ENCODE data around the gene TERB1. TPM values are rescaled to one million over a fixed set of nuclear protein-coding genes. Genes with fewer than 3 reads are reported as not detected.

The TERB1 gene, protein sequence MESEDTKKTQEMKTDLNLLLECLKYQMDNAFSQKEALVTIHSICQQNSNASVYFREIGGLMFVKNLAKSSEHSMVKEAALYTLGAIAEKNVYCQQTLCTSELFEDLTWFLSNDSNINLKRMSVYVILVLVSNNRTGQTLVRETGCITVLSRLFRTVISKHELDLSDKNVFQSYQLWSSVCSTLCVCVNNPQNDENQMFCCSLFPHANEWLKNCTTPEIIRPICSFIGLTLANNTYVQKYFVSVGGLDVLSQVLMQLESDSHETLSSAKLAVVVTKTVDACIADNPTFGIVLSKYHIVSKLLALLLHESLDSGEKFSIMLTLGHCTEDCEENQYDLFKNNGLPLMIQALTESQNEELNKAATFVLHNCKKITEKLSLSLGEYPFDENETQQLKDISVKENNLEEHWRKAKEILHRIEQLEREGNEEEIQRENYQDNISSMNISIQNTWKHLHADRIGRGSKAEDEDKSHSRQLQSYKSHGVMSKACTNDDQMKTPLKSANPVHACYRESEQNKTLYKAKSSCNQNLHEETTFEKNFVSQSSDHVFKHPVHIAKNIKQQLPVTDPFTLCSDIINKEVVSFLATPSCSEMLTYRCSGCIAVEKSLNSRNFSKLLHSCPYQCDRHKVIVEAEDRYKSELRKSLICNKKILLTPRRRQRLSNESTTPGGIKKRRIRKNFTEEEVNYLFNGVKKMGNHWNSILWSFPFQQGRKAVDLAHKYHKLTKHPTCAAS
- total RNA-seq (2021; ENCODE audit: unreplicated experiment), result not detected
- 0.03 TPM in 1 of 2 replicates, not detected in the other for polyA plus RNA-seq (2012)
- Bru-seq, nascent RNA, result percentile 37 among the genes with signal in this experiment
- percentile 38 among the genes with signal in this experiment for BruChase-seq, experiment 1, labeled RNA remaining after a 6-hour chase
- BruChase-seq, experiment 2, labeled RNA remaining after a 2-hour chase, result percentile 36 among the genes with signal in this experiment
- long read RNA-seq, result 0 reads

GRCh38 chr16:66801320-66802105, at the start of gene TERB1:
Gene TERB1, minus strand, starts transcription at chr16:66801584. Its CDS starts 4,786 bp downstream, at chr16:66796798.
- Histone ChIP-seq H3K9me2 (ENCODE audit: insufficient read depth) (no peaks in the 10 kb centered on the region), H3K36me3 (ENCODE audit: control insufficient read depth in 1 of 2, insufficient read depth in 2 of 2, low read length in 2 of 2) (peaks cover 24 to 25% of the 10 kb centered on the region in 2 experiments; a peak in 3 of 4 replicates), H3K79me2 (ENCODE audit: insufficient read depth, low read length) (no peaks in the 10 kb centered on the region), H2AFZ (ENCODE audit: low read depth, low read length, poor library complexity, severe bottlenecking) (no peak within 1 kb of the TSS), H3K9me3 (ENCODE audit: control insufficient read depth in 1 of 2, insufficient read depth in 1 of 2, low read depth in 1 of 2, low read length in 2 of 2) (no peaks in the 10 kb centered on the region), H3K4me2 (ENCODE audit: low read length) (no peak within 1 kb of the TSS), H3K4me3 (replicated peaks in 1 of 2; ENCODE audit: low read depth in 1 of 2, low read length in 2 of 2) (no peak within 1 kb of the TSS), H4K20me1 (ENCODE audit: insufficient read depth) (no peaks in the 10 kb centered on the region), H3K27ac (ENCODE audit: low read depth, low read length) (no peak within 1 kb of the TSS), H3K27me3 (ENCODE audit: insufficient read depth, low read length) (no peaks in the 10 kb centered on the region), H3K4me1 (ENCODE audit: control insufficient read depth in 1 of 2, insufficient read depth in 2 of 2, low read length in 2 of 2) (no peaks in the 10 kb centered on the region), H3K9ac (ENCODE audit: low read length) (no peak within 1 kb of the TSS)
- ChIA-PET RAD21 (ENCODE audit: low non-redundant PET in 1 of 2, low total read pairs in 2 of 2, uncharacterized antibody in 2 of 2, unreplicated experiment in 2 of 2) (no interaction called here), CTCF (no interaction called here), POLR2A (no interaction called here)
- no peak for TF ChIP-seq SRF (IDR thresholded peaks at IDR 0.05; ENCODE audit: low read depth)
- no peak for TF ChIP-seq POLR2A (IDR thresholded peaks at IDR 0.05; ENCODE audit: borderline replicate concordance, extremely low read depth, insufficient read depth, insufficient read length)
- no peak for TF ChIP-seq CEBPB (IDR thresholded peaks at IDR 0.05; ENCODE audit: low read depth)
- TF ChIP-seq, protein P1, sequence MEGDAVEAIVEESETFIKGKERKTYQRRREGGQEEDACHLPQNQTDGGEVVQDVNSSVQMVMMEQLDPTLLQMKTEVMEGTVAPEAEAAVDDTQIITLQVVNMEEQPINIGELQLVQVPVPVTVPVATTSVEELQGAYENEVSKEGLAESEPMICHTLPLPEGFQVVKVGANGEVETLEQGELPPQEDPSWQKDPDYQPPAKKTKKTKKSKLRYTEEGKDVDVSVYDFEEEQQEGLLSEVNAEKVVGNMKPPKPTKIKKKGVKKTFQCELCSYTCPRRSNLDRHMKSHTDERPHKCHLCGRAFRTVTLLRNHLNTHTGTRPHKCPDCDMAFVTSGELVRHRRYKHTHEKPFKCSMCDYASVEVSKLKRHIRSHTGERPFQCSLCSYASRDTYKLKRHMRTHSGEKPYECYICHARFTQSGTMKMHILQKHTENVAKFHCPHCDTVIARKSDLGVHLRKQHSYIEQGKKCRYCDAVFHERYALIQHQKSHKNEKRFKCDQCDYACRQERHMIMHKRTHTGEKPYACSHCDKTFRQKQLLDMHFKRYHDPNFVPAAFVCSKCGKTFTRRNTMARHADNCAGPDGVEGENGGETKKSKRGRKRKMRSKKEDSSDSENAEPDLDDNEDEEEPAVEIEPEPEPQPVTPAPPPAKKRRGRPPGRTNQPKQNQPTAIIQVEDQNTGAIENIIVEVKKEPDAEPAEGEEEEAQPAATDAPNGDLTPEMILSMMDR (IDR thresholded peaks at IDR 0.05 in 2 of 3, conservative IDR thresholded peaks at IDR 0.05 in 1 of 3; ENCODE audit: borderline replicate concordance in 1 of 3, insufficient read depth in 1 of 3, low read depth in 2 of 3, low read length in 2 of 3), result no peak
- no peak for TF ChIP-seq EGR1 (IDR thresholded peaks at IDR 0.05; ENCODE audit: low read depth)
- TF ChIP-seq CBX3 (IDR thresholded peaks at IDR 0.05; ENCODE audit: low read depth), result no peak
- TF ChIP-seq MAX (IDR thresholded peaks at IDR 0.05), result no peak
- TF ChIP-seq ZNF274 (IDR thresholded peaks at IDR 0.05; ENCODE audit: low read depth, low read length), result no peak
- no peak for TF ChIP-seq EZH2 (IDR thresholded peaks at IDR 0.05)
- TF ChIP-seq RAD21 (IDR thresholded peaks at IDR 0.05; ENCODE audit: low read depth), result no peak
- TF ChIP-seq, protein P2, sequence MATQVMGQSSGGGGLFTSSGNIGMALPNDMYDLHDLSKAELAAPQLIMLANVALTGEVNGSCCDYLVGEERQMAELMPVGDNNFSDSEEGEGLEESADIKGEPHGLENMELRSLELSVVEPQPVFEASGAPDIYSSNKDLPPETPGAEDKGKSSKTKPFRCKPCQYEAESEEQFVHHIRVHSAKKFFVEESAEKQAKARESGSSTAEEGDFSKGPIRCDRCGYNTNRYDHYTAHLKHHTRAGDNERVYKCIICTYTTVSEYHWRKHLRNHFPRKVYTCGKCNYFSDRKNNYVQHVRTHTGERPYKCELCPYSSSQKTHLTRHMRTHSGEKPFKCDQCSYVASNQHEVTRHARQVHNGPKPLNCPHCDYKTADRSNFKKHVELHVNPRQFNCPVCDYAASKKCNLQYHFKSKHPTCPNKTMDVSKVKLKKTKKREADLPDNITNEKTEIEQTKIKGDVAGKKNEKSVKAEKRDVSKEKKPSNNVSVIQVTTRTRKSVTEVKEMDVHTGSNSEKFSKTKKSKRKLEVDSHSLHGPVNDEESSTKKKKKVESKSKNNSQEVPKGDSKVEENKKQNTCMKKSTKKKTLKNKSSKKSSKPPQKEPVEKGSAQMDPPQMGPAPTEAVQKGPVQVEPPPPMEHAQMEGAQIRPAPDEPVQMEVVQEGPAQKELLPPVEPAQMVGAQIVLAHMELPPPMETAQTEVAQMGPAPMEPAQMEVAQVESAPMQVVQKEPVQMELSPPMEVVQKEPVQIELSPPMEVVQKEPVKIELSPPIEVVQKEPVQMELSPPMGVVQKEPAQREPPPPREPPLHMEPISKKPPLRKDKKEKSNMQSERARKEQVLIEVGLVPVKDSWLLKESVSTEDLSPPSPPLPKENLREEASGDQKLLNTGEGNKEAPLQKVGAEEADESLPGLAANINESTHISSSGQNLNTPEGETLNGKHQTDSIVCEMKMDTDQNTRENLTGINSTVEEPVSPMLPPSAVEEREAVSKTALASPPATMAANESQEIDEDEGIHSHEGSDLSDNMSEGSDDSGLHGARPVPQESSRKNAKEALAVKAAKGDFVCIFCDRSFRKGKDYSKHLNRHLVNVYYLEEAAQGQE (IDR thresholded peaks at IDR 0.05; ENCODE audit: low read depth), result no peak
- TF ChIP-seq SP1 (IDR thresholded peaks at IDR 0.05; ENCODE audit: low read depth), result no peak
- intact Hi-C loops (cut with micrococcal nuclease), result no loop called here
- ATAC-seq (no peak), DNase-seq (ENCODE audit: low read depth, low spot score) (no peak)
- BruUV-seq (replicated peaks), result no TSS peak
